HG02884 (cell line): Measurements from ENCODE around the gene TYW1B.
"Not testable (repeated sequence)": the region's sequence is repeated elsewhere in the genome, so short reads cannot be mapped to it uniquely, and the experiment has no call there.

Experiments
- ATAC-seq: cut with Tn5 transposase; IDR thresholded peaks from one replicate; pipeline ENCODE4 v1.9.1; 2021; ENCODE audit warnings: mild to moderate bottlenecking, moderate library complexity; ENCODE audit not compliant: unreplicated experiment

Gene TYW1B

DNA sequence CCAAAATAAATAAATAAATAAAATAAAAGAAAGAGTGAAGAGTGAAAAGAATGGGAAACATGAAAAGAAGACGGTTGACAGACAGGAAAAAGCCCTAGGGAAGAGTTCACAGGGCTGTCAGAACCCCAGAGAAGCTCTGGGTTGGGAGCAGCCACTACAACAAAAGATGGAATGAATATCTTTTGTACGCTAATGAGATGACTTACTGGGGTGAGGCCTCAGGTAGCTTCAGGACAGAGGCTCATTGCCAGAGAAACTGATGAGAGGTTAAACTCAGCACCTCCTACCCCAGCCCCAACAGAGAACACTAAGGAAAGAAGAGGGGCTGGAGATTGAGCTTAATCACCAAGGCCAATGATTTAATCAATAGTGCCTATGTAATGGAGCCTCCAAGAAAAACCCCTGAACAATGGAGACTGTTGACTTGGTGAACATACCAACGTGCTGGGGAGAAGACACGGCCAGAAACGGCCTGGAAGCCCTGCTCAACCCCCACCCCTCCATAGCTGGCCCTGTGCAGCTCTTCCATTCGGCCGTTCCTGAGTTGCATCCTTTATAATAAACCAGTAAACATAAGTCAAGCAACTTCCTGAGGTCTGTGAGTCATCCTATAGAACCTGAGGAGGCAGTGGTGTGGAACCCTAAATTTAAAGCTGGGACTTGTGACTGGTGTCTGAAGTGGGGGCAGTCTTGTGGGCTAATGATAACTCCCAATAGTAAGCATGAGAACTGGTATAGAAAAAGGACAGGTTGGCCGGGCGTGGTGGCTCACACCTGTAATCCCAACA is 11.4 kb downstream of the TYW1B start:
- ATAC-seq, result not testable (repeated sequence)

DNA sequence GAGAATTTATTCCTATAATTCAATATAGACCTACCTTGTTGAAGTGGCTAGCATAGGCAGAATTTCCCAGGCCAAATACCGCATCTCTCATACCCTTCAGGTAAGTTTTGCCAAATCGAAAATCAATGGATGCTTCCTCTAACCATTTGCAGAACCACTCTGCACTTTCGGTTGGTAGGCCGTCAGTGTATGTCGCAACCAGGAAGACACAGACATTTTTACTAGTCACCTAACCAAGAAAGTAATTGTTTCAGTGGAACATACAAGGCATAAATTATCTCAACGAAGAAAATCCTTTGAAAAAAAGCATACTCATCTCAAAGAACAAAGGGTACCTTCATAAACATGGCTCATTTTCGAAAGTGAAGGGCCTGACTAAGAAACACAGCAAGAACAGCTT is 17.6 kb downstream of the TYW1B start:
- ATAC-seq, result not testable (repeated sequence)

DNA sequence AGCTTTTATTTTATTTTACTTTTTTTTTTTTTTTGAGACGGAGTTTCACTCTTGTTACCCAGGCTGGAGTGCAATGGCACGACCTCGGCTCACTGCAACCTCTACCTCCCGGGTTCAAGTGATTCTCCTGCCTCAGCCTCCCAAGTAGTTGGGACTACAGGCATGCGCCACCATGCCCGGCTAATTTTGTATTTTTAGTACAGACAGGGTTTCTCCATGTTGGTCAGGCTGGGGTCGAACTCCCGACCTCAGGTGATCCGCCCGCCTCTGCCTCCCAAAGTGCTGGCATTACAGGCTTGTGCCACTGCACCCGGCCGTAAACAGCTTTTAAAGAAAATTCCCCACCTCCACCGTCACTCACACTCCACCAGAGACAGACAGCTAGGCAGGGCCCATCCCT is 19.5 kb downstream of the TYW1B start:
- ATAC-seq, result not testable (repeated sequence)

DNA sequence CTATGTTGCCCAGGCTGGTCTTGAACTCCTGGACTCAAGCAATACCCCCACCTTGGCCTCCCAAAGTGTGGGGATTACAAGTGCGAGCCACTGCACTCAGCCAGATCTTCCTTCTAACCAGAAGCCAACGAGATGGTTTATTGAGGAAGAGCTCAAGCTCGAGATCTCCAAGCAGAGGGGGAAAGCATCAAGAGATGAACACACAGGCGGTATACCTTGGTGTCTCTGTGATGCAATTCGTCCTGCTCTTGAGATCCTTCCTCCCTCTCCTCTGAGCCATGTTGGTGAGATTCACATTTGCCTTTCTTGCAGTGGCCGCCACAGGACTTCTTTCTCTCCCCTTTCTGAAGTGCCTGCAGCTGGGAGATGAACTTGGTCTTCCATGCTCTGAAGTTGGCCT is 21.1 kb downstream of the TYW1B start:
- not testable (repeated sequence) for ATAC-seq

DNA sequence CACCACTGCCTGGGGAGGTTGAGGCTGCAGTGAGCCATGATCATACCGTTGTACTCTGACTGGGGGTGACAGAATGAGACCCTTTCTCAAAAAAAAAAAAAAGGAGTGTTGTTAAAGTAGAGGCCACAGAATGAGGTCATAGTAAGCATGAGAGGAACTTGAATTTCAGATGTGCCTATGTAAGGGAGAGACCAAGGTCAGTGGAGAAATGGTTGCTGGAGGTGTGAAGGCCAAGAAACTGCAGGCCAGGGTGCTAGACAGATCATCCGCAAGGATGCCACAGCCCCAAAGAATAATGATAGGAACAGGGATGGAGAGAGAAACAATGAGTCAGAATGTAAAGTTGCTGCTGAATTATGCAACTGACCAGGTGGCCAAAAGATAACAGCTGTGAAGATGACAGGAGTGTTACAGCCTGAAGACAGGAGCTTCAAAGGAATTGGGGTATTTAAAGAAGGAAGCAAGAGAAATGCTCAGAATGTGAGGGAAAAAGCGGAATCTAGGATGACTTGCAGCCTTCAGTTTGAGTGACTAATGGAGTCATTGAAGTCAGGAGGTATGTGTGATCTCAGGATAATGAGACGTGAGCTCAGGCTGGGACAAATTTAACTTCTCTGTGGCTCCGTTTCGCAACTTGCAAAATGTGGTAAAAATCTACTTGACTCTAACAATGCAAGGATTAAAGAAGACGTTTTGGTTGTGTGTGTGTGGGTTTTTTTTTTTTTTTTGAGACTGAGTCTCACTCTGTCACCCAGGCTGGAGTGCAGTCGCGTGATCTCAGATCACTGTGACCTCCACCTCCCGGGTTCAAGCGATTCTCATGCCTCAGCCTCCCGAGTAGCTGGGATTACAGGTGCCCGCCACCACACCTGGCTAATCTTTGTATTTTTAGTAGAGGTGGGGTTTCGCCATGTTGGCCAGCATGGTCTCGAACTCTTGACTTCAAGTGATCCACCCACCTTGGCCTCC is 22.2 kb downstream of the TYW1B start:
- no peak for ATAC-seq

DNA sequence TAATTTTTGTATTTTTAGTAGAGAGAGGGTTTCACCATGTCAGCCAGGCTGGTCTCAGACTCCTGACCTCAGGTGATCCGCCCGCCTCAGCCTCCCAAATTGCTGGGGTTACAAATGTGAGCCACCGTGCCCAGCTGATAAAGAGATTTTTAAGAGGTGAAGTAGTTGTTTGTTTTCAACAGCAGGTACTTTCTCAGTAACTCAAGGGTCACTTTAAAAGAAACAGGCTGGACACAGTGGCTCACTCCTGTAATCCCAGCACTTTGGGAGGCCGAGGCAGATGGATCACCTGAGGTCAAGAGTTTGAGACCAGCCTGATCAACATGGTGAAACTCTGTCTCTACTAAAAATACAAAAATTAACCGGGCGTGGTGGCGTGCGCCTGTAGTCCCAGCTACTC is 24.2 kb downstream of the TYW1B start:
- not testable (repeated sequence) for ATAC-seq

DNA sequence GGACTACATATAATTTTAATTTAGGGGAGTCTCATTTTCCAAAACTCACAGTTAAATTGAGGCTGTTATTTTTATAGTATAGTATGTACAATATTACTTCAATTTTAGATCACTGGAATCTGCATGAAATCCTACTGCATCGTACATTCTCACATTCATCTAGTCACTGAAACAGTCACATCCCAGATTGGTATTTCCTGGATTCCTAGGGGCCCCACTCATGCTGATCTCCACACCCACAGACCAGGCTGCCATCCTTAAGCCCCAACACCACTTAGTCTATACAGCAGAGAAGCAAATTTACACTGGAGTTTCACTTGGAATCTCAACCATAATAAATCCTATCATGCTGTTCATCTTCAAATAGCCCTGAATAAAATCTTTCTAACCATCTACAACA is 26.4 kb downstream of the TYW1B start:
- ATAC-seq, result not testable (repeated sequence)

DNA sequence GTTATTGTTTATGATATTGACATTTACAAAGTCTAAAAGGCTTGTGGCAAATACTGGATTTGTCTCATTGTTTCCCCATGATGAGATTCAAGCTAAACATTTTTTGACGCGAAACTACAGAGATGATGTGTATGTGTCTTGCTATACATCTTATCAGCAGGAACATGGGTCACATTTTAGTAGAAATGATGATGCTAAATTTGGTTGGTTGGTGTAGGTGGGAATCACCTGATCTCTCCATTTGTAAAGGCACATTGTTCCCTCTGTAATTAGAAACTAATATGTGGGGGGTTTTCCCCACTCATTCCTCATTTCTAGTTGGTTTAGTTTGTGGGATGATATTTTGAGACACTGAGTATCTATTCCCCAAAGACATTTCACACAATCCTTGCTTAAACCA is 32.6 kb downstream of the TYW1B start:
- ATAC-seq, result not testable (repeated sequence)

DNA sequence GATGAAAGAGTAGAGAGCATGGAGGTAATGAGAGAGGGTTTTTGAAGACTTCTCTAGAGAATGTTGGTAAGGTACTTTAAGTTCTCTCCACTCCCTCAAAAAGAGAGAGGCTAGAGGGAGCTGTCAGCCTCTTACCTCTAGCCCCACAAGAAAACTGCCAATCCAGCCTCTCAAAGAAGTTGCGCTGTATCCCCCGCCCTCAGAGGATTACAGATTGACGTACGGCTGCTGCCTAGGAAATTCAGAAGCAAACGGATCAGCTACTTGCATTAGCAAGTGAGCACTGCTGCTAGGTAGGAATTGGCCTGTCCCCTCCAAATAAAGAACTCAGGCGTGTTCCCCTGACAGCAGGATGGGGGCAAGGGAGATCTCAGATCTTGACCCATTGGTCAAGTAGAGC is 34.2 kb downstream of the TYW1B start:
- ATAC-seq, result no peak

DNA sequence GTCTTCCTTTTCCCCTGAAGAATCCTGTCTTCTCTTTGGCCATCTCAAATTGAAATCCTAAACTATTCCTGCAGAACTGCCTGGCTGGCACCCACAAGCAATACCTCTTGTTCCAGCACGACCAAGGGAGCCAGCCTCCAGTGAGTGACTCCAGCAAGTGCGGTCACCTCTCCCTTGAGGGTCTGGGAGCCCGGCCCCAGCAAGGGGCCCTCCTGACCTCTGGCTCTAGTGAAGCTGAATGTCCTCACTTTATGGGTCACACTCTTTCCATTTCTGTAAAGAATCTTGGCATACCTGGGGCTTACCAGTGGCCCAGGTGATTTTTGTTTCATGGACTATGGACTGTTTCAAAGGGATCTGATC is 37.3 kb downstream of the TYW1B start:
- not testable (repeated sequence) for ATAC-seq

DNA sequence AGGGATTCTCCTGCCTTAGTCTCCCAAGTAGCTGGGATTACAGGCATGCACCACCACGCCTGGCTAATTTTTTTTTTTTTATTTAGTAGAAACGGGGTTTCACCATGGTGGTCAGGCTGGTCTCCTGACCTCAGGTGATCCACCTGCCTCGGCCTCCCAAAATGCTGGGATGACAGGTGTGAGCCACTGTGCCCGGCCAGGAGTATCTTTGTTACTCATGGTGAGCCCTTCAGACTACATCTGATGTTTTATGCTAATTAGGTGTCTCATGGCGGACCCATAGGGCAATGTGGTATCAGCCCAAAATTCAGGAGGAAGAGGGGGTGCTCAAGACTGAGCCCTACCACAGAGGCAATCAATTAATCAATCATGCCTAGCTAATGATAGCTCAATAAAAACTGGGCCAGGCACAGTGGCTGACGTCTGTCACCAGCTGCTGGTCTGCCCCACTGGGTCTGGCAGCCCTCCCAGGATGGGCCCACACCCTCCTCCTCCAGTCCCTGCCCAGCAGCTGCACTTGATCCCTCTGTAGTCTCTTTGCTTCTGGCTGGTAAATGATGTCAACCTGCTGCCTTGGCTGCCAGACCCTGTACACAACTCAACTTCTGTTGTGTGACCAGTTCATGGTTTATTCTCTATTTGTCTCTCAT is 37.8 kb downstream of the TYW1B start:
- ATAC-seq, result not testable (repeated sequence)

DNA sequence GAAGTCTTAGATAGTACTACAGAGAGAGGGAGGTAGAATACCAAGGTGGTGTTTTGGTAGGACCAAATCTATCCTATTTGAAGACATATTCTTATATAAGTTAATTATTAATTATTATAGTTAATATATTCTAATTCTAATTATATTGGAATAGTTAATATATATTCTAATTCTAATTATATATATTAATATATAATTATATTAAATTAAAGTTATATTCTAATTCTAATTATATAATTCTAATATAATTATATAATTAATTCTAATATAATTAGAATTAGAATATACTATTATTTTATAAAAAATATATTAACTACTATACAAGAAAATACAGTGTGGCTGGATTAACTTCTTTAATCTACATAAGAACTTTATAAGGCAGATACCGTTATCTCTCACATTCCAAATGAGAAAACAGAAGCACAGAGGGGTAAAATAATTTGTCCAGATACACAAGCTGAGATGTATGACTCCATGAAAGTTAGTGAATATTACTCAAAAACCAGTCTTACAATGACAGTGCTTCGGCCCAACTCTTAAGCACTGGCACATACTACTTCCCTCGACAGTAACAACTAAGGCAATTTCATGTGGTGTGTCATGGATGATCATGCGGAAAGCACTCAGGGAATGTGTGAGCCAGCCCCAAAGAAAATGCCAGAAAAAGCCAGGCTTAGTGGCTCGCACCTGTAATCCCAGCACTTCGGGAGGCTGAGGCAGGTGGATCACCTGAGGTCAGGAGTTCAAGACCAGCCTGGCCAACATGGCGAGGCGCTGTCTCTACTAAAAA is 42.6 kb downstream of the TYW1B start:
- no peak for ATAC-seq

DNA sequence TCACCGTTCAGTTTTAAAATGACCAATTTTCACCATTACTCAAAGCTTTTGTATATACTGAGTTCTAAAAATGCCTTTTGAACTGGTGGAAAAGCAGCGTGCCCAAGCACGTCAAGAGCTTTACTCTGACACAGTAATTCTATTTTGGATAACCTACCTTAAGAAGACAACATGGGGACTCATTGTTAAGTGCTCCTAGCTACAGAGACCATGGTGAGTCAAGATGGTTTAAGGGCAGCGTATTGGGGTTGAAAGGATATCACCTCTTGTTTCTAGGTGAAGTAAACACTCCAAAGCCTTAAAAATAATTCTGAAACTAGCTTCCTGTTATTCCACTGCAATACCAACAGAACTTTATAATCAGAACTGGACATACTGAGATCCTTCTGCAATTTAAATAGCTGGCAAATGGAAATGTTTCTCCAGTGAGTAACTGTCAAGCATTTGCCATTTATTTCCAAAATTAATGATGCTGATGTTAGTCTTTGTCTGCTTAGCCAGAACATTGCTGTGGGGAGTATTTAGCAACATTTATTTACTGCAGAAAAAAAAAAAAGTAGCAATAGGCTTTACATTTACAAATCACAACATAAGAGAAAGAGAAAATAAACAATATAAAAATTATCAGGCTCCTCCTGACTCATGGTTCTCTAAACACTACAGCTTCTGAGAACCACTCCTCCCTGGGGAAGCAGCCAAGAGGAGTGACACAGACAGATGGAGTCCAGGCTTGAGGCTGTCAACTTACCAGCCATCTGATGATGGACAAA is 44.2 kb downstream of the TYW1B start:
- ATAC-seq, result not testable (repeated sequence)

DNA sequence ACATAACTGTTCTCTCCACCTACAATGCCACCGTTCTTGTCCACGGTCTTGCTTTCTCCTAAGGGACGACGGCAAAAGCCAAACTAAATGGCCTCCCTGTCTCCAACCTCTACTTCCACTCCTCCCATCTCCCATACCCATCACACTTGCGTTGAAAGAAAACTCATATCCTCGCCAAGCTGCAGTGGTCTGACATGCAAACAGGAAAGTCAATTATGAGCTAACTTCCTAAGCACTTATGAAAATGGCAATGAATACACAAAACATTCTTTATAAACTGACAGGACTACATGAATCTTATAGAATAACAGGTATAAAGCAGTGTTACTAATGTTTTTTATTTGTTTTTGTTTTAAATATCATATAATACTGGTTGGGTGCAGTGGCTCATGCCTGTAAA is 46.4 kb downstream of the TYW1B start:
- no peak for ATAC-seq

DNA sequence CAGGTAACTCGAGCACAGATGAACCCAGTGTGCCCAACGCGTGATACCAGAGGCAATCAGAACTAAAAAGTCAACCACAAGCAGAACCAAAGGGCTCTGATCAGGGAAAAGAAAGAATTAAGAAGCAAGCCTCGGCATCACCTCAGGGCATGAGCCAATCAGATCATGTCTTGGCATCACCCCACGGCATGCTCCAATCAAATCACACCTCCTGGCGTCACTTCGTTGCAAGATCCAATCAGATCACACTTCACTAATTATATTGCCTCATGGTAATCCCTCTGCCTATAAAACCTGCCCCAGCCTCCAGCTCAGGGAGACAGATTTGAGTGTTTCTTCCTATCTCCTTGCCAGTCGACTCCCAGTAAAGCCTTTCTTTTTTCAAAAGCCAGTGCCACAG is 46.8 kb downstream of the TYW1B start:
- ATAC-seq, result no peak

DNA sequence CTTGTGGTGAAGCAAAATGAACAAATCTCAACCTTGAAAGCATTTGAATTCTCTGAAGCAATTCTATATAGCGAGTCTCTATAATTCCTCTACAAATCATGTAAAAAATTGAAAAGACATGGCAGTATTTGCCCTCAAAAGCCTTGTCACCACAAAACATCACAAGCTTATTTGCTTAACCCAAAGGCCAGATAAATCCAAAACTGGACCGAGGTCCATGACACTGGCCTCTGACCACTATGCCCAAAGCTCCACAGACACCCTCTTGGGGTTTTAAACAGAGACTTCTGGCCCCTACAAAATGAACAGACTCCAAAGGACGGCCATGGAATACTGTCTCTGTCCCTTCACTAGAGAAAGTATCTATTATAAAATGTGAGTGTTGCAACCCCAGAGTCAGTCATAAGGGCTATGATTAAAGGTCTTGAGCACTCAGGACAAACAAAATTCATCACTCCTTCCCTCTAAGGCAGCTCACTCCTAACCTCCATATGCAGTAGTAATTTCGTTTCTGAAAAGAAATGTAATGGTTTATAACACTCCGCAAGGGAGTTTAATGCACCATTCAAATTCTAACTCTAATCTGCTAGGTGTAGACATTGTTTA is 47.6 kb downstream of the TYW1B start:
- ATAC-seq, result not testable (repeated sequence)

DNA sequence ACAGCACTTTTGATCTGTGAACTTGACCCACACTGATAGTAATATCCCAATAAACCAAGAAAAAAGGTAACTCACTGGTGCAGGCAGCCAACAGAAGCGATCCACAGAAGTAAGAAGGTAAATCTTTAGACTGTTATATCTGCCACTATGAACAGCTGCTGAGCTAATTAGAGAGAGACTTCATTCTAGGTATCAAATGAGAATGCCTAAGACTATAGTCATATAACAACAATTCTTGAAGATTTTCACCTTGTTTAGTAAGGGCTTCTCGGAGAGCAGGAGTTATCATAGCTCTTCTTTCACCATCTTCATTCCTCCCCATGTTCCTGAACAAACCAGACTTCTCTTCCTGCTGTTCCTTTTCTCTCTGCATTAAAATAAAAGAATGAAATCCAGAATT is 50.8 kb downstream of the TYW1B start:
- ATAC-seq, result not testable (repeated sequence)

DNA sequence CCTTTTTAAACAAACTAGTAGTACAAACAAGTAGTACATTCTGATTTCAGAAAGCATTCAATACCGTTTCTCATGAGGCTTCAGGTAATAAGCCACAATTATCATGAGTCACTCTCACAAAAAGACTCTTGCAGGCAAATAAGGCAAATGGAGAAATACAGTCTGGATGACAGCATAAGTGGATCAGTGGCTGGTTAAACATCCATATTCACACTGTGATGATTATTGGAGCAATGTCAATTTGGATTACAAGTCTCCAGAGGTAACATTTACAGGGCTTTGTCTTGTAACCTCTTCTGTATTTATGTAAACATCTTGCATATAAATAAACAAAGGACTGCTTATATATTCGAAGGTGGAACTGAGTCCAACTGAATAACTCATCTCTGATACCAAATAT is 55.4 kb downstream of the TYW1B start:
- not testable (repeated sequence) for ATAC-seq

DNA sequence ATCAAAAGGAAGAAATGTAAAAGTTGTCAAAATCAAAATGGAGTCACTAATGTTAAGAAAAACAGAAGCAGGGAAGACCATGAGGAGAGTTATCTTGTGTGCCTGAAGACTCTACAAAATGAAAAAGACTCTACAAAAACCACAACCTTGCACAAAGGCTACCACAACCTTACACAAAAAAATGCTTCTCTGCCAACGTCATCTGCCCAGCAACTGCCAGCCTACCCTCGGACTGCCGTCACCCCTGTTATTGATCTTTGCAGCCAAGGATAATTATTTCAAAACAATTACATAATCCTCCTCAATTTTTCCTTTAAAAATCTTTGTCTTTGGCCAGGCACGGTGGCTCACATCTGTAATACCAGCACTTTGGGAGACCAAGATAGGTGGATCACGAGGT is 61.0 kb downstream of the TYW1B start:
- not testable (repeated sequence) for ATAC-seq
